IMR-90 (cell line): Measurements from ENCODE around the gene MICB. TPM values are rescaled to one million over a fixed set of nuclear protein-coding genes. Genes with fewer than 3 reads are reported as not detected.

Experiments used
- ATAC-seq: fragments of 200-7000 bp; cut with Tn5 transposase; 2 replicates; pipeline ENCODE4 v1.9.1; 2020; ENCODE audit warnings: low read depth, mild to moderate bottlenecking, moderate library complexity
- BruUV-seq: library from RNA; stranded (reverse); fragments of 400-500 nt; replicated peaks from 2 replicates; lab custom pipeline; 2021; lab: Mats Ljungman, UMichigan
- CTCF ChIA-PET: fragments of 300-600 bp; formaldehyde crosslinking; extraction: SDS; loops from one replicate; lab custom pipeline; 2021; ENCODE audit warnings: antibody characterized with exemption; lab: Yijun Ruan, JAX
- POLR2A ChIA-PET: fragments of 300-600 bp; sonication (Branson Sonifier 250); formaldehyde crosslinking; loops from one replicate; lab custom pipeline; 2022; ENCODE audit warnings: antibody characterized with exemption; ENCODE audit not compliant: unreplicated experiment; lab: Charles Lee
- DNase-seq: peaks from one replicate; pipeline ENCODE4 v3.0.0; 2013
- H2AFZ ChIP-seq: replicated peaks from 2 replicates; pipeline ENCODE3; 2013; ENCODE audit warnings: low read length, mild to moderate bottlenecking; ENCODE audit not compliant: poor library complexity
- H2AK5ac ChIP-seq: 2 replicates; pipeline ENCODE4 v1.6.1; 2013; ENCODE audit warnings: low read depth, low read length, inconsistent platforms
- H2AK9ac ChIP-seq: replicated peaks from 2 replicates; pipeline ENCODE3; 2013; ENCODE audit warnings: mild to moderate bottlenecking, low read depth, low read length, moderate library complexity; ENCODE audit not compliant: poor library complexity
- H2BK120ac ChIP-seq: 2 replicates; pipeline ENCODE4 v1.6.1; 2013; ENCODE audit warnings: low read depth, low read length, inconsistent platforms
- H2BK15ac ChIP-seq: 3 replicates; pipeline ENCODE4 v1.6.1; 2013; ENCODE audit warnings: low read depth, low read length, inconsistent platforms
- H2BK20ac ChIP-seq: 2 replicates; pipeline ENCODE4 v1.6.1; 2013; ENCODE audit warnings: low read depth, mild to moderate bottlenecking, inconsistent platforms, low read length, moderate library complexity
- H2BK5ac ChIP-seq: 2 replicates; pipeline ENCODE4 v1.6.1; 2013; ENCODE audit warnings: mild to moderate bottlenecking, low read depth, low read length, inconsistent platforms; ENCODE audit not compliant: poor library complexity, severe bottlenecking
- H3K14ac ChIP-seq: replicated peaks from 2 replicates; pipeline ENCODE4 v1.6.1; 2013; ENCODE audit warnings: low read depth, low read length, inconsistent platforms
- H3K18ac ChIP-seq: 2 replicates; pipeline ENCODE4 v1.6.1; 2013; ENCODE audit warnings: low read depth, low read length, control low read depth
- H3K23ac ChIP-seq: 2 replicates; pipeline ENCODE4 v1.6.1; 2013; ENCODE audit warnings: low read depth, low read length, inconsistent platforms
- H3K27ac ChIP-seq: 2 replicates; pipeline ENCODE4 v1.5.1; 2013; ENCODE audit warnings: mild to moderate bottlenecking, control low read depth, low read length; ENCODE audit not compliant: insufficient read depth
- H3K27me3 ChIP-seq: 2 replicates; pipeline ENCODE4 v1.6.1; 2013; ENCODE audit warnings: low read length; ENCODE audit not compliant: control insufficient read depth, insufficient read depth
- H3K36me3 ChIP-seq: 2 replicates; pipeline ENCODE4 v1.6.1; 2013; ENCODE audit warnings: low read length, mixed read lengths; ENCODE audit not compliant: control insufficient read depth, insufficient read depth
- H3K4ac ChIP-seq: 2 replicates; pipeline ENCODE4 v1.6.1; 2013; ENCODE audit warnings: low read depth, low read length, inconsistent platforms
- H3K4me1 ChIP-seq: 2 replicates; pipeline ENCODE4 v1.6.1; 2013; ENCODE audit warnings: low read length, mixed read lengths; ENCODE audit not compliant: control insufficient read depth, insufficient read depth
- H3K4me2 ChIP-seq: 2 replicates; pipeline ENCODE4 v1.6.1; 2013; ENCODE audit warnings: low read depth, mild to moderate bottlenecking, control low read depth, low read length, moderate library complexity
- H3K4me3 ChIP-seq: 2 replicates; pipeline ENCODE4 v1.5.1; 2013; ENCODE audit warnings: low read depth, mild to moderate bottlenecking, control low read depth, low read length, moderate library complexity; ENCODE audit not compliant: insufficient read depth
- H3K56ac ChIP-seq: 2 replicates; pipeline ENCODE4 v1.6.1; 2013; ENCODE audit warnings: low read length, inconsistent platforms; ENCODE audit not compliant: insufficient read depth; ENCODE audit errors: extremely low read depth
- H3K79me1 ChIP-seq, 2 experiments: 2 replicates each; pipeline ENCODE4 v1.6.1; 2013; ENCODE audit warnings: low read length in 2 of 2, inconsistent platforms in 1 of 2, low read depth in 1 of 2
- H3K9ac ChIP-seq: 2 replicates; pipeline ENCODE4 v1.6.1; 2013; ENCODE audit warnings: low read depth, low read length, control low read depth
- H3K9me1 ChIP-seq: 2 replicates; pipeline ENCODE4 v1.6.1; 2013; ENCODE audit warnings: low read length, inconsistent platforms; ENCODE audit not compliant: insufficient read depth
- H3K9me3 ChIP-seq: 2 replicates; pipeline ENCODE4 v1.6.1; 2013; ENCODE audit warnings: low read length; ENCODE audit not compliant: control insufficient read depth, insufficient read depth
- H4K20me1 ChIP-seq: 2 replicates; pipeline ENCODE4 v1.6.1; 2013; ENCODE audit warnings: low read length, inconsistent platforms; ENCODE audit not compliant: insufficient read depth
- H4K5ac ChIP-seq: 2 replicates; pipeline ENCODE4 v1.6.1; 2013; ENCODE audit warnings: mild to moderate bottlenecking, low read depth, low read length, control low read depth
- H4K8ac ChIP-seq, 2 experiments: 2 replicates each; pipeline ENCODE4 v1.6.1; 2013; ENCODE audit warnings: low read depth in 2 of 2, low read length in 2 of 2, control low read depth in 1 of 2, inconsistent platforms in 1 of 2
- H4K91ac ChIP-seq: 2 replicates; pipeline ENCODE4 v1.6.1; 2013; ENCODE audit warnings: low read depth, low read length, inconsistent platforms; ENCODE audit not compliant: insufficient read depth
- BHLHE40 ChIP-seq: fragments of 150-350 bp; IDR thresholded peaks from 2 replicates; pipeline ENCODE4 v1.6.1; 2016; ENCODE audit warnings: mild to moderate bottlenecking, low read depth, low read length
- CEBPB ChIP-seq: IDR thresholded peaks from 2 replicates; pipeline ENCODE4 v1.6.1; 2012; ENCODE audit warnings: low read depth, low read length, improper control_type of control experiment
- CHD1 ChIP-seq: IDR thresholded peaks from 2 replicates; pipeline ENCODE4 v1.6.1; 2012; ENCODE audit warnings: low read depth, low read length, improper control_type of control experiment
- FOS ChIP-seq: fragments of 150-350 bp; IDR thresholded peaks from 2 replicates; pipeline ENCODE4 v1.6.1; 2016; ENCODE audit warnings: low read depth, low read length
- MAFK ChIP-seq: IDR thresholded peaks from 2 replicates; pipeline ENCODE4 v1.6.1; 2012; ENCODE audit warnings: low read depth, low read length, improper control_type of control experiment
- MAZ ChIP-seq: IDR thresholded peaks from 2 replicates; pipeline ENCODE4 v1.6.1; 2012; ENCODE audit warnings: low read depth, mild to moderate bottlenecking, low read length, improper control_type of control experiment, moderate library complexity, borderline replicate concordance
- MXI1 ChIP-seq: IDR thresholded peaks from 2 replicates; pipeline ENCODE4 v1.6.1; 2012; ENCODE audit warnings: low read depth, mild to moderate bottlenecking, low read length, moderate library complexity, borderline replicate concordance
- NFE2L2 ChIP-seq: fragments of 150-350 bp; IDR thresholded peaks from 2 replicates; pipeline ENCODE4 v1.6.1; 2016; ENCODE audit warnings: low read depth, mild to moderate bottlenecking, low read length
- POLR2A ChIP-seq: IDR thresholded peaks from 2 replicates; pipeline ENCODE4 v1.6.1; 2012; ENCODE audit warnings: mild to moderate bottlenecking, low read depth, low read length
- RAD21 ChIP-seq: IDR thresholded peaks from 2 replicates; pipeline ENCODE4 v1.6.1; 2012; ENCODE audit warnings: low read length, improper control_type of control experiment
- RCOR1 ChIP-seq: IDR thresholded peaks from 2 replicates; pipeline ENCODE4 v1.6.1; 2012; ENCODE audit warnings: mild to moderate bottlenecking, low read length, improper control_type of control experiment; ENCODE audit not compliant: insufficient replicate concordance
- RFX5 ChIP-seq: IDR thresholded peaks from 2 replicates; pipeline ENCODE4 v1.8.0; 2012; ENCODE audit warnings: low read depth, mild to moderate bottlenecking, low read length, moderate library complexity
- SMC3 ChIP-seq: fragments of 150-350 bp; IDR thresholded peaks from 2 replicates; pipeline ENCODE4 v1.6.1; 2016; ENCODE audit warnings: low read depth, mild to moderate bottlenecking, antibody characterized with exemption, low read length, moderate library complexity
- WGBS, 2 experiments: methylation state at CpG; one replicate each; pipeline versions ENCODE4 v1.1.5 to v1.1.7; 2013; ENCODE audit warnings: missing lambda C conversion rate in 2 of 2; ENCODE audit not compliant: insufficient read length in 1 of 2; ENCODE audit errors: extremely low coverage in 2 of 2; 5-methylcytosine and 5-hydroxymethylcytosine counted together
- dilution Hi-C: fragments of 300-500 bp; cut with HindIII; formaldehyde crosslinking; loops from one replicate; pipeline ENCODE4 v1.14.3; 2018; ENCODE audit warnings: low sequenced_read_pairs; ENCODE audit not compliant: unreplicated experiment
- in situ Hi-C: fragments of 300-500 bp; cut with MboI; formaldehyde crosslinking; loops from 3 replicates; pipeline ENCODE4 v1.14.3; 2019; ENCODE audit warnings: low sequenced_read_pairs, inconsistent platforms, mixed read lengths
- intact Hi-C: fragments of 100-400 bp; cut with micrococcal nuclease; formaldehyde crosslinking; loops from 2 replicates; pipeline ENCODE4 v1.10.0; 2022
- polyA plus RNA-seq, 3 experiments: library from polyadenylated mRNA; depleted of rRNA; stranded (reverse); fragments of >200 nt; gene quantifications; 2 replicates each; pipeline ENCODE4 v1.2.3, GENCODE V29; 2012; ENCODE audit warnings: low replicate concordance in 1 of 3
- total RNA-seq: library from RNA; depleted of rRNA; stranded (reverse); fragments of >200 nt; gene quantifications from 2 replicates; pipeline ENCODE4 v1.2.3, GENCODE V29; 2012
- TF ChIP-seq, protein P1 (sequence below): fragments of 150-350 bp; IDR thresholded peaks from 2 replicates; pipeline ENCODE4 v1.6.1; 2017; ENCODE audit warnings: mild to moderate bottlenecking, antibody characterized with exemption, low read length, low read depth
- TF ChIP-seq, protein P2 (sequence below): fragments of 150-350 bp; IDR thresholded peaks from 2 replicates; pipeline ENCODE4 v1.6.1; 2016; ENCODE audit warnings: low read depth, mild to moderate bottlenecking, low read length, moderate library complexity, borderline replicate concordance
- TF ChIP-seq, protein P3 (sequence below): conservative IDR thresholded peaks from 2 replicates; pipeline ENCODE4 v1.5.1; 2012; ENCODE audit warnings: mild to moderate bottlenecking, low read depth, low read length, improper control_type of control experiment

The MICB gene
- total and polyA plus RNA-seq, 2 of the 4 experiments (the other 2 are of a cell fraction), result 9.6 to 11.1 TPM

DNA sequence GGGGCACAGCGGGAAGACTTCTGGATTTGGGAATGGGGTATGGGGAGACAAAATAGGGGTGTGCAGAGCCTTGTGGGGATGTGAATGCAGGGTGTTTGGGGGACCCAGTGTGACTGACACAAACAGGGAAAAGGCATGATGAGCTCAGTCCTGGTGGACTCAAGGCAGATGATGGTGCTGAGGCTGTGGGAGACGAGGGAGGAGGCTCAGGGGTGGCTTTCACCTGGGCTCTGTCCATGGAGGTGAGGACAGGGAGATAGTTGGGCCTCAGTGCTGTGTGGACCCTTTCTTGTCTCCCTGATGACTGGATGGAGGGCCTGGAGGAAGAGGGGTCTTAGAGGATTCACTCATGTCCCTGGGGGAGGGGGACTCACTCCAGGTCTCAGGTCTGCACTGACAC lies 26.2 kb upstream of the MICB start:
- no peak overlapping the region for H2BK120ac ChIP-seq
- ChIA-PET POLR2A (no interaction called here), CTCF (no interaction called here)
- no peak overlapping the region for H3K18ac ChIP-seq
- no peak overlapping the region for H2BK5ac ChIP-seq
- H2BK20ac ChIP-seq, result no peak overlapping the region
- BruUV-seq, result no TSS peak
- no peak overlapping the region for H3K9ac ChIP-seq
- H4K5ac ChIP-seq, result no peak overlapping the region
- H3K4ac ChIP-seq, result no peak overlapping the region
- 100% methylated on average over 1 of the region's 2 CpGs; no CpG with 5 or more reads in 1 of the 2 experiments for WGBS, 2 experiments
- H3K4me1 ChIP-seq, result no peaks in the 10 kb centered on the region
- intact Hi-C loops, result loop anchor here (10.0 kb wide), 1 partner anchor 257 kb away; no protein-coding TSS in a partner anchor
- no peak overlapping the region for H3K4me2 ChIP-seq
- peaks cover 6% of the 10 kb centered on the region; the same call in 1 of the 2 replicates for H3K9me1 ChIP-seq
- no peaks in the 10 kb centered on the region for H3K9me3 ChIP-seq
- H2BK15ac ChIP-seq, result no peak overlapping the region
- no peak overlapping the region for H3K14ac ChIP-seq
- H4K20me1 ChIP-seq, result no peaks in the 10 kb centered on the region
- dilution Hi-C loops, result no loop called here
- no peak overlapping the region for H2AK5ac ChIP-seq
- no peak overlapping the region for H3K23ac ChIP-seq
- no peak for DNase-seq
- in situ Hi-C loops, result no loop called here
- ATAC-seq, result no peak
- no peak for TF ChIP-seq RFX5
- TF ChIP-seq MXI1, result no peak
- TF ChIP-seq MAZ, result no peak
- no peak for TF ChIP-seq CHD1
- no peak for TF ChIP-seq RAD21
- no peak for TF ChIP-seq RCOR1
- no peak for TF ChIP-seq BHLHE40
- TF ChIP-seq CEBPB, result no peak
- no peak for TF ChIP-seq FOS
- TF ChIP-seq NFE2L2, result no peak
- TF ChIP-seq MAFK, result no peak
- no peak for TF ChIP-seq SMC3
- TF ChIP-seq, protein P1, sequence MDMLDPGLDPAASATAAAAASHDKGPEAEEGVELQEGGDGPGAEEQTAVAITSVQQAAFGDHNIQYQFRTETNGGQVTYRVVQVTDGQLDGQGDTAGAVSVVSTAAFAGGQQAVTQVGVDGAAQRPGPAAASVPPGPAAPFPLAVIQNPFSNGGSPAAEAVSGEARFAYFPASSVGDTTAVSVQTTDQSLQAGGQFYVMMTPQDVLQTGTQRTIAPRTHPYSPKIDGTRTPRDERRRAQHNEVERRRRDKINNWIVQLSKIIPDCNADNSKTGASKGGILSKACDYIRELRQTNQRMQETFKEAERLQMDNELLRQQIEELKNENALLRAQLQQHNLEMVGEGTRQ, result no peak
- TF ChIP-seq, protein P2, sequence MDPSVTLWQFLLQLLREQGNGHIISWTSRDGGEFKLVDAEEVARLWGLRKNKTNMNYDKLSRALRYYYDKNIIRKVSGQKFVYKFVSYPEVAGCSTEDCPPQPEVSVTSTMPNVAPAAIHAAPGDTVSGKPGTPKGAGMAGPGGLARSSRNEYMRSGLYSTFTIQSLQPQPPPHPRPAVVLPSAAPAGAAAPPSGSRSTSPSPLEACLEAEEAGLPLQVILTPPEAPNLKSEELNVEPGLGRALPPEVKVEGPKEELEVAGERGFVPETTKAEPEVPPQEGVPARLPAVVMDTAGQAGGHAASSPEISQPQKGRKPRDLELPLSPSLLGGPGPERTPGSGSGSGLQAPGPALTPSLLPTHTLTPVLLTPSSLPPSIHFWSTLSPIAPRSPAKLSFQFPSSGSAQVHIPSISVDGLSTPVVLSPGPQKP, result no peak
- no peak for TF ChIP-seq POLR2A
- TF ChIP-seq, protein P3, sequence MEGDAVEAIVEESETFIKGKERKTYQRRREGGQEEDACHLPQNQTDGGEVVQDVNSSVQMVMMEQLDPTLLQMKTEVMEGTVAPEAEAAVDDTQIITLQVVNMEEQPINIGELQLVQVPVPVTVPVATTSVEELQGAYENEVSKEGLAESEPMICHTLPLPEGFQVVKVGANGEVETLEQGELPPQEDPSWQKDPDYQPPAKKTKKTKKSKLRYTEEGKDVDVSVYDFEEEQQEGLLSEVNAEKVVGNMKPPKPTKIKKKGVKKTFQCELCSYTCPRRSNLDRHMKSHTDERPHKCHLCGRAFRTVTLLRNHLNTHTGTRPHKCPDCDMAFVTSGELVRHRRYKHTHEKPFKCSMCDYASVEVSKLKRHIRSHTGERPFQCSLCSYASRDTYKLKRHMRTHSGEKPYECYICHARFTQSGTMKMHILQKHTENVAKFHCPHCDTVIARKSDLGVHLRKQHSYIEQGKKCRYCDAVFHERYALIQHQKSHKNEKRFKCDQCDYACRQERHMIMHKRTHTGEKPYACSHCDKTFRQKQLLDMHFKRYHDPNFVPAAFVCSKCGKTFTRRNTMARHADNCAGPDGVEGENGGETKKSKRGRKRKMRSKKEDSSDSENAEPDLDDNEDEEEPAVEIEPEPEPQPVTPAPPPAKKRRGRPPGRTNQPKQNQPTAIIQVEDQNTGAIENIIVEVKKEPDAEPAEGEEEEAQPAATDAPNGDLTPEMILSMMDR, result no peak
- H3K4me3 ChIP-seq, result no peak overlapping the region
- H3K36me3 ChIP-seq, result no peaks in the 10 kb centered on the region
- H3K79me1 ChIP-seq, result no peaks in the 10 kb centered on the region
- no peak overlapping the region for H2AK9ac ChIP-seq
- H4K8ac ChIP-seq, result no peak overlapping the region
- H3K27ac ChIP-seq, result no peak overlapping the region
- H2AFZ ChIP-seq, result no peak overlapping the region
- no peak overlapping the region for H4K91ac ChIP-seq
- peaks cover 34% of the 10 kb centered on the region for H3K27me3 ChIP-seq
- no peak overlapping the region for H3K56ac ChIP-seq
